ENCODE data around the gene DLGAP1. TPM values are rescaled to one million over a fixed set of nuclear protein-coding genes. Genes with fewer than 3 reads are reported as not detected.

Gene DLGAP1
- total and polyA plus RNA-seq, 3 experiments from 2014 or later = 0.07 to 0.46 TPM; not detected in 1

DNA sequence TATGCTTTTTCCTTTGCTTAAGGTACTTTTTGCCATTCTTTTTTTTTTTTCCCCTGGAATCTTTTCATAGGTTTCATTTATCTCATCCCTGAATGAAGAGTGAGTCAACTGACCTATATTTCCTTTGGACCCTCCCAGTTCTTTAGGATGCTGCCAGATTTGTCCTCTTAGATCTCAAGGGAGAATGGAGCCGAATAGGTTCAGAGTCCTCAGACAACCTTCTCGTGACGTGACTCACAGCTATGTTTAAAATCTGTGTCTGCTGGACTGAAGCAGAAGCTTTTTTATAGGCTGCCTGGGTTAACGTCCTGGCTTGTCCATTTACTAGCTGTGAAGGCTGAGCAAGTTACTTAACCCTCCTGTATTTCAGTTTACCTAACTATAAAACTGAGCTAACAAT, 358.6 kb downstream of the DLGAP1 start:
- DNase-seq = no peak
- H3K27me3 ChIP-seq (ENCODE audit: insufficient read depth, low read length, poor library complexity, severe bottlenecking) = no peaks in the 10 kb centered on the region
- Mint-ChIP-seq H3K4me1 (peaks cover 4 to 10% (median 7%) of the 10 kb centered on the region in 3 donors), H3K36me3 (no peaks in the 10 kb centered on the region), H3K27me3 (peaks cover 5 to 8% of the 10 kb centered on the region in 2 donors), H3K4me3 (no peak overlapping the region), H3K9me3 (no peaks in the 10 kb centered on the region), H3K27ac (no peak overlapping the region)
- H3K4me3 ChIP-seq (ENCODE audit: low read length) = no peak overlapping the region
- ChIA-PET POLR2A (no interaction called here), CTCF (interaction anchor here (1.4 kb wide), 1 partner anchor 10 kb away, joined by 4 read pairs; no protein-coding TSS in a partner anchor)
- no peak overlapping the region for H3K27ac ChIP-seq (ENCODE audit: low read depth, low read length)
- H3K9me3 ChIP-seq (ENCODE audit: low read length) = no peaks in the 10 kb centered on the region
- no peaks in the 10 kb centered on the region for H3K36me3 ChIP-seq (ENCODE audit: insufficient read depth, low read length)
- no peaks in the 10 kb centered on the region for H3K4me1 ChIP-seq (ENCODE audit: insufficient read depth, low read length)

GRCh38 chr18:4093676-4094075, 361.4 kb downstream of the DLGAP1 start:
- Histone ChIP-seq H3K9me3 (ENCODE audit: low read length) (no peaks in the 10 kb centered on the region), H3K27ac (ENCODE audit: low read depth, low read length) (no peak overlapping the region), H3K4me1 (ENCODE audit: insufficient read depth, low read length) (no peaks in the 10 kb centered on the region), H3K4me3 (ENCODE audit: low read length) (no peak overlapping the region), H3K27me3 (ENCODE audit: insufficient read depth, low read length, poor library complexity, severe bottlenecking) (no peaks in the 10 kb centered on the region), H3K36me3 (ENCODE audit: insufficient read depth, low read length) (no peaks in the 10 kb centered on the region)
- Mint-ChIP-seq H3K27ac (peak overlapping the region in 1 of 8 donors; percentile 71), H3K4me3 (no peak overlapping the region), H3K27me3 (peaks cover 2 to 8% of the 10 kb centered on the region in 2 donors), H3K9me3 (peaks cover 0 to 9% (median 3%) of the 10 kb centered on the region in 5 donors), H3K4me1 (no peaks in the 10 kb centered on the region), H3K36me3 (no peaks in the 10 kb centered on the region)
- CTCF ChIA-PET = no interaction called here
- no peak for DNase-seq
- POLR2A ChIA-PET = no interaction called here

DNA sequence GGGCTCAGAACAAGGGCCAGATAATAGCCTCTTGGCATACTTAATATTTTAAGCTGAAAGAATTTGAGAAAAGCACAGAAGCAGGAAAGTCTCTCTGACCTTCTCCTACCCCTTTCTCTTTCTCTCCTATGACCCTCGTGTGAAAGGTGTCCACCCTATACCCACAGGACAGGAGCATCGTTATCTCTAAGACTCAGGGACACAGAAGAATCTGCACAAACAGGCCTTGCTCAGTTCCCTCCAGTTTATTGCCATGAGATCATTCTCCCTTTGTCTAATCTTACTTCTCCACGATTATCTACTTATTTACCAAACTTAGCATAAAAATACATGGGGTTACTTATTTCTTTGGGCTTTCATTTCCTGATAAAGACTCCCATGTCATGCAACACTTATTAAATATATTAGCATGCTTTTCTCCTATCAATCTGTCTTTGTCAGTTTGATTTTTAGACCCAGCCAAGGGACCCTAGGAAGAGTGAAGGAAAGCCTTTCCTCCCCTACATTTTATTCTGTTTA, 370.7 kb downstream of the DLGAP1 start:
- H3K4me3 Mint-ChIP-seq = no peak overlapping the region
- H3K4me1 Mint-ChIP-seq = no peaks in the 10 kb centered on the region
- ChIA-PET CTCF (no interaction called here), POLR2A (no interaction called here)
- H3K9me3 ChIP-seq (ENCODE audit: low read length) = no peaks in the 10 kb centered on the region
- no peak overlapping the region for H3K27ac Mint-ChIP-seq
- H3K9me3 Mint-ChIP-seq = peaks cover 2 to 6% (median 5%) of the 10 kb centered on the region in 5 donors
- H3K36me3 ChIP-seq (ENCODE audit: insufficient read depth, low read length) = no peaks in the 10 kb centered on the region
- H3K36me3 Mint-ChIP-seq = no peaks in the 10 kb centered on the region
- H3K4me3 ChIP-seq (ENCODE audit: low read length) = no peak overlapping the region
- no peak for DNase-seq
- no peaks in the 10 kb centered on the region for H3K4me1 ChIP-seq (ENCODE audit: insufficient read depth, low read length)
- H3K27ac ChIP-seq (ENCODE audit: low read depth, low read length) = no peak overlapping the region
- no peaks in the 10 kb centered on the region for H3K27me3 ChIP-seq (ENCODE audit: insufficient read depth, low read length, poor library complexity, severe bottlenecking)
- H3K27me3 Mint-ChIP-seq = peaks cover 0 to 3% of the 10 kb centered on the region in 2 donors

- H3K27ac ChIP-seq (ENCODE audit: low read depth, low read length) = no peak overlapping the region
- CTCF ChIA-PET = interaction anchor here (1.0 kb wide), 1 partner anchor 28 kb away, joined by 3 read pairs; no protein-coding TSS in a partner anchor
- H3K36me3 Mint-ChIP-seq = no peaks in the 10 kb centered on the region
- H3K4me3 Mint-ChIP-seq = no peak overlapping the region
- peaks cover 0 to 3% of the 10 kb centered on the region in 2 donors for H3K27me3 Mint-ChIP-seq
- H3K4me1 ChIP-seq (ENCODE audit: insufficient read depth, low read length) = no peaks in the 10 kb centered on the region
- POLR2A ChIA-PET = no interaction called here
- H3K27ac Mint-ChIP-seq = no peak overlapping the region
- no peaks in the 10 kb centered on the region for H3K9me3 ChIP-seq (ENCODE audit: low read length)
- H3K27me3 ChIP-seq (ENCODE audit: insufficient read depth, low read length, poor library complexity, severe bottlenecking) = no peaks in the 10 kb centered on the region
- H3K36me3 ChIP-seq (ENCODE audit: insufficient read depth, low read length) = no peaks in the 10 kb centered on the region
- no peak overlapping the region for H3K4me3 ChIP-seq (ENCODE audit: low read length)
- H3K9me3 Mint-ChIP-seq = no peaks in the 10 kb centered on the region
- H3K4me1 Mint-ChIP-seq = no peaks in the 10 kb centered on the region
- no peak for DNase-seq
Measured at GRCh38 chr18:4078246-4078645, 376.9 kb downstream of the DLGAP1 start.

DNA sequence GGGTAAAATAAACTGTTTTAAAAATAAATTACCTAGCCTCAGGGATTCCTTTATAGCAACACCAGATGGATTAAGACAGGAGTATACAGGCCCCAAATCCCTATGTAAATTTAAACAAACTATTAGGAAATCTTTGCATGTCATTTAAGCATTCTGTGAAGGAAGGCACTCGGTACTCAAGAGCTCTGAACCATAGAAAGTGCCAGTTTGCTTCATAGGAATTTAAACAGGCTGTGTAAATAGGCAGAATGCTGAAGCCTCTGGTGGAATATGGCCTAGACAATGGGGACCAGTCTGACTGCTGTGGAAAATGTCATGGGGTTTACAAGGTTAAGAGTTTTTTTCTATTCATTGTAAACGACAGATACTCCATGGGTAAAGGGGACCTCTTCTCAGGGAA, 377.4 kb downstream of the DLGAP1 start:
- Mint-ChIP-seq H3K27ac (no peak overlapping the region), H3K9me3 (no peaks in the 10 kb centered on the region)
- CTCF ChIA-PET = interaction anchor here (1.0 kb wide), 1 partner anchor 29 kb away, joined by 3 read pairs; no protein-coding TSS in a partner anchor

DNA sequence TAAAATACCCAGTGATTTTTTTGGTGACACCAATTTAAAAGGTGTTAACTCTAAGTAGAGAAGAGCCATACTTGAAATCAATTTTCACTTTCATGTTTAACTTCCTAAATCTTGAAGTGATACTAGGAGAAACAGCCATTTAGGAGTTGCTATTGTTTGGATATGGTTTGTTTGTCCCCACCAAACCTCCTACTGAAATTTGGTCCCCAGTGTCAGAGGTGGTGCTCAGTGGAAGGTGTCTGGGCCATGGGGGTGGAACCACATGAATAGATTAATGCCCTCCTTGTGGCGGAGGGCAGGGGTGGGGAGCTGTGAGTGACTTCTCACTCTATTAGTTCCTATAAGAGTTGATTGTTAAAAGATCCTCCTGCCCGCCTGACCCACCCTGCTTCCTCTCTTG, 377.9 kb downstream of the DLGAP1 start:
- Mint-ChIP-seq H3K27ac (no peak overlapping the region), H3K36me3 (no peaks in the 10 kb centered on the region), H3K27me3 (peaks cover 0 to 3% of the 10 kb centered on the region in 2 donors), H3K4me1 (no peaks in the 10 kb centered on the region), H3K4me3 (no peak overlapping the region), H3K9me3 (no peaks in the 10 kb centered on the region)
- Histone ChIP-seq H3K4me3 (ENCODE audit: low read length) (no peak overlapping the region), H3K4me1 (ENCODE audit: insufficient read depth, low read length) (no peaks in the 10 kb centered on the region), H3K9me3 (ENCODE audit: low read length) (no peaks in the 10 kb centered on the region), H3K27ac (ENCODE audit: low read depth, low read length) (no peak overlapping the region), H3K36me3 (ENCODE audit: insufficient read depth, low read length) (no peaks in the 10 kb centered on the region), H3K27me3 (ENCODE audit: insufficient read depth, low read length, poor library complexity, severe bottlenecking) (no peaks in the 10 kb centered on the region)
- CTCF ChIA-PET = interaction anchor here (1.0 kb wide), 1 partner anchor 29 kb away, joined by 3 read pairs; no protein-coding TSS in a partner anchor
- DNase-seq = no peak
- POLR2A ChIA-PET = no interaction called here

More for the DNA sequence above, 377.4 kb downstream of the DLGAP1 start:
- Histone ChIP-seq H3K36me3 (ENCODE audit: insufficient read depth, low read length) (no peaks in the 10 kb centered on the region), H3K4me1 (ENCODE audit: insufficient read depth, low read length) (no peaks in the 10 kb centered on the region), H3K27ac (ENCODE audit: low read depth, low read length) (no peak overlapping the region), H3K4me3 (ENCODE audit: low read length) (no peak overlapping the region), H3K27me3 (ENCODE audit: insufficient read depth, low read length, poor library complexity, severe bottlenecking) (no peaks in the 10 kb centered on the region), H3K9me3 (ENCODE audit: low read length) (no peaks in the 10 kb centered on the region)
- DNase-seq = no peak
- POLR2A ChIA-PET = no interaction called here
- no peak overlapping the region for H3K4me3 Mint-ChIP-seq
- H3K27me3 Mint-ChIP-seq = peaks cover 0 to 3% of the 10 kb centered on the region in 2 donors
- no peaks in the 10 kb centered on the region for H3K4me1 Mint-ChIP-seq
- H3K36me3 Mint-ChIP-seq = no peaks in the 10 kb centered on the region

DNA sequence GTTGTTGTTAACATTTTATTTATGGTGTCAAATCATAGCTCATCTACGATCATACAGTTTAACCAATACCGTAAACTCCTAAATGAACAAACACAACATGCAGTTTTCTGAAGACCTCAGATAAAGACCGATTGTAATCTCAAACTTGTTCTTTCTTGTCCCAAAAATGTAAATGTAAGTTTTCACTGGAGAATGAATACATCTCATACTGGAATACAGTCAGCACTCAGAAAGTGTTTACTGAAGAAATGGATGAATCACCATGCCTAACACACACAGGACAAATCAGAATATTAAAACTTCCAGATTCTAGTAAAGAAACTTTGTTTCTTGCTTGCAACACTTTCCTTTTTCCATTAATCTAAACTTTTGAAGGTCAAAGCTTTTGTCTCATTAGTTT, 380.5 kb downstream of the DLGAP1 start:
- Histone ChIP-seq H3K4me1 (ENCODE audit: insufficient read depth, low read length) (no peaks in the 10 kb centered on the region), H3K9me3 (ENCODE audit: low read length) (no peaks in the 10 kb centered on the region), H3K4me3 (ENCODE audit: low read length) (no peak overlapping the region), H3K27me3 (ENCODE audit: insufficient read depth, low read length, poor library complexity, severe bottlenecking) (no peaks in the 10 kb centered on the region), H3K27ac (ENCODE audit: low read depth, low read length) (no peak overlapping the region), H3K36me3 (ENCODE audit: insufficient read depth, low read length) (no peaks in the 10 kb centered on the region)
- Mint-ChIP-seq H3K4me1 (no peaks in the 10 kb centered on the region), H3K36me3 (no peaks in the 10 kb centered on the region), H3K27me3 (no peaks in the 10 kb centered on the region), H3K9me3 (no peaks in the 10 kb centered on the region), H3K27ac (no peak overlapping the region), H3K4me3 (no peak overlapping the region)
- DNase-seq = no peak
- POLR2A ChIA-PET = no interaction called here
- CTCF ChIA-PET = no interaction called here

DNA sequence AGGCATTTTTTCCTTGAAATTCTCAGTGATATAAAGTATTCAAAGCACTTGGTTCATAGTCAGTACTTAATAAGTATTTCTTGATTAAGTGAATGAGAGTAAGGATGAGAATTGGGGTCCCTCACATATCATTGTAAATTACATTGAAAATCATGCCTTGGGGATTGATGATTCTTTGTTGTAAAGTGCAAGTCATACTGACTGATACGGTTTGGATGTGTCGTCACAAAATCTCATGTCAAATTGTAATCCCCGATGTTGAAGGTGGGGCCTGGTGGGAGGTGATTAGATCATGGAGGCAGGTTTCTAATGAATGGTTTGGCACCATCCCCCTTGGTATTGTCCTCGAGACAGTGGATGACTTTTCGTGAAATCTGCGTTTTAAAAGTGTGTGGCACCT, 385.9 kb downstream of the DLGAP1 start:
- Mint-ChIP-seq H3K4me1 (no peaks in the 10 kb centered on the region), H3K9me3 (peaks cover 6 to 22% (median 8%) of the 10 kb centered on the region in 5 donors), H3K36me3 (no peaks in the 10 kb centered on the region), H3K27ac (no peak overlapping the region), H3K27me3 (peaks cover 7 to 12% of the 10 kb centered on the region in 2 donors), H3K4me3 (no peak overlapping the region)
- no peaks in the 10 kb centered on the region for H3K9me3 ChIP-seq (ENCODE audit: low read length)
- no peak overlapping the region for H3K4me3 ChIP-seq (ENCODE audit: low read length)
- H3K36me3 ChIP-seq (ENCODE audit: insufficient read depth, low read length) = no peaks in the 10 kb centered on the region
- no peak for DNase-seq
- CTCF ChIA-PET = no interaction called here
- no peaks in the 10 kb centered on the region for H3K27me3 ChIP-seq (ENCODE audit: insufficient read depth, low read length, poor library complexity, severe bottlenecking)
- no peak overlapping the region for H3K27ac ChIP-seq (ENCODE audit: low read depth, low read length)
- POLR2A ChIA-PET = no interaction called here
- H3K4me1 ChIP-seq (ENCODE audit: insufficient read depth, low read length) = no peaks in the 10 kb centered on the region

All from CD8-positive, alpha-beta memory T cell (primary cell).